SK-N-SH (cell line): ENCODE results near the gene CDHR3. TPM values are rescaled to one million over a fixed set of nuclear protein-coding genes. Genes with fewer than 3 reads are reported as not detected.

Experiments used
- CTCF ChIA-PET: fragments of 300-600, 350-600 bp; formaldehyde crosslinking; extraction: SDS; loops from one replicate; lab custom pipeline; 2021; lab: Yijun Ruan, JAX
- POLR2A ChIA-PET: fragments of 350-600 bp; sonication (Branson Sonifier 250); formaldehyde crosslinking; extraction: SDS; loops from one replicate; lab custom pipeline; 2020; ENCODE audit warnings: antibody characterized with exemption, inconsistent platforms; lab: Yijun Ruan, JAX
- DNase-seq: peaks from one replicate; pipeline ENCODE4 v3.0.0; 2012
- H2AFZ ChIP-seq: fragments of 200-600 bp; sonication (generic); 2 replicates; pipeline ENCODE4 v1.8.1; 2016; ENCODE audit warnings: antibody characterized with exemption, mild to moderate bottlenecking, low read depth
- H3F3A ChIP-seq: fragments of 200-600 bp; sonication (generic); replicated peaks from 2 replicates; pipeline ENCODE3; 2016; ENCODE audit warnings: antibody characterized with exemption, mild to moderate bottlenecking; ENCODE audit not compliant: insufficient read depth
- H3K27ac ChIP-seq, 2 experiments: fragments of 200-500 bp in 1 of 2; fragments of 200-600 bp in 1 of 2; sonication (Bioruptor generic) in 1 of 2; sonication (generic), shearing (Covaris generic) in 1 of 2; 2 replicates each; pipeline versions ENCODE4 v1.5.1 to v1.6.1; 2014 to 2016; ENCODE audit warnings: low read depth in 2 of 2, inconsistent platforms in 1 of 2, low read length in 1 of 2, mild to moderate bottlenecking in 1 of 2, mixed read lengths in 1 of 2
- H3K27me3 ChIP-seq: fragments of 200-600 bp; sonication (generic), shearing (Covaris generic); 2 replicates; pipeline ENCODE4 v1.6.1; 2016; ENCODE audit warnings: mixed run types; ENCODE audit not compliant: insufficient read depth
- H3K36me3 ChIP-seq, 2 experiments: fragments of 200-500 bp in 1 of 2; fragments of 200-600 bp in 1 of 2; sonication (Bioruptor generic) in 1 of 2; sonication (generic) in 1 of 2; replicated peaks in 1 of 2; 2 replicates each; pipeline versions ENCODE3 to v1.5.1; 2014 to 2016; ENCODE audit warnings: low read length in 1 of 2, mild to moderate bottlenecking in 1 of 2; ENCODE audit not compliant: insufficient read depth in 2 of 2, control insufficient read depth in 1 of 2
- H3K4me1 ChIP-seq, 2 experiments: fragments of 200-500 bp in 1 of 2; fragments of 200-600 bp in 1 of 2; sonication (Bioruptor generic) in 1 of 2; sonication (generic), shearing (Covaris generic) in 1 of 2; 2 replicates each; pipeline versions ENCODE4 v1.5.1 to v1.6.1; 2014 to 2016; ENCODE audit warnings: low read depth in 1 of 2, low read length in 1 of 2, mixed run types in 1 of 2; ENCODE audit not compliant: insufficient read depth in 2 of 2, control insufficient read depth in 1 of 2
- H3K4me2 ChIP-seq: fragments of 200-600 bp; sonication (generic), shearing (Covaris generic); 2 replicates; pipeline ENCODE4 v1.6.1; 2017; ENCODE audit warnings: mixed run types
- H3K4me3 ChIP-seq, 2 experiments: fragments of 200-500 bp in 1 of 2; fragments of 200-600 bp in 1 of 2; sonication (Bioruptor generic) in 1 of 2; sonication (generic), shearing (Covaris generic) in 1 of 2; 2 replicates each; pipeline versions ENCODE4 v1.5.1 to v1.8.1; 2014 to 2016; ENCODE audit warnings: low read depth in 2 of 2, inconsistent platforms in 1 of 2, low read length in 1 of 2, mild to moderate bottlenecking in 1 of 2, mixed read lengths in 1 of 2, moderate library complexity in 1 of 2
- H3K79me2 ChIP-seq: fragments of 200-600 bp; sonication (generic); 2 replicates; pipeline ENCODE4 v1.8.1; 2017; ENCODE audit warnings: mild to moderate bottlenecking; ENCODE audit not compliant: insufficient read depth
- H3K9ac ChIP-seq: fragments of 200-600 bp; sonication (generic); 2 replicates; pipeline ENCODE4 v1.6.1; 2017; ENCODE audit warnings: mixed run types
- H3K9me2 ChIP-seq: fragments of 200-600 bp; sonication (generic); 2 replicates; pipeline ENCODE4 v1.6.1; 2017; ENCODE audit warnings: mixed run types
- H3K9me3 ChIP-seq: fragments of 200-600 bp; sonication (generic); 2 replicates; pipeline ENCODE4 v1.6.1; 2017; ENCODE audit warnings: mixed run types, mild to moderate bottlenecking, moderate library complexity
- H4K20me1 ChIP-seq: fragments of 200-600 bp; sonication (generic); 2 replicates; pipeline ENCODE4 v1.6.1; 2017; ENCODE audit warnings: mild to moderate bottlenecking, mixed run types; ENCODE audit not compliant: insufficient read depth
- ELF1 ChIP-seq: IDR thresholded peaks from 2 replicates; pipeline ENCODE4 v1.4.0; 2012
- EP300 ChIP-seq, 2 experiments: IDR thresholded peaks; 2 replicates each; pipeline versions ENCODE4 v1.4.0 to v1.6.1; 2012; ENCODE audit warnings: borderline replicate concordance in 1 of 2, low read depth in 1 of 2, low read length in 1 of 2
- FOSL2 ChIP-seq: IDR thresholded peaks from 2 replicates; pipeline ENCODE4 v1.4.0; 2012; ENCODE audit warnings: low read depth, mild to moderate bottlenecking, moderate library complexity, borderline replicate concordance
- FOXM1 ChIP-seq: IDR thresholded peaks from 2 replicates; pipeline ENCODE4 v1.4.0; 2012; ENCODE audit warnings: low read depth, mild to moderate bottlenecking
- GABPA ChIP-seq: IDR thresholded peaks from 2 replicates; pipeline ENCODE4 v1.4.0; 2012; ENCODE audit warnings: low read depth, mild to moderate bottlenecking
- GATA2 ChIP-seq: sonication (generic); formaldehyde crosslinking; IDR thresholded peaks from 2 replicates; pipeline ENCODE4 v1.5.0; 2020; ENCODE audit warnings: mild to moderate bottlenecking, missing genetic modification reagents
- JUND ChIP-seq: IDR thresholded peaks from 2 replicates; pipeline ENCODE4 v1.4.0; 2012
- MEF2A ChIP-seq: IDR thresholded peaks from 2 replicates; pipeline ENCODE4 v1.4.0; 2012; ENCODE audit warnings: low read depth, borderline replicate concordance
- NFIC ChIP-seq: IDR thresholded peaks from 2 replicates; pipeline ENCODE4 v1.4.0; 2012; ENCODE audit warnings: borderline replicate concordance
- PBX3 ChIP-seq: IDR thresholded peaks from 2 replicates; pipeline ENCODE4; 2012
- POLR2AphosphoS5 ChIP-seq: IDR thresholded peaks from 2 replicates; pipeline ENCODE4 v1.6.1; 2012; ENCODE audit warnings: low read depth, low read length
- RAD21 ChIP-seq: IDR thresholded peaks from 2 replicates; pipeline ENCODE4 v1.6.1; 2012; ENCODE audit warnings: mild to moderate bottlenecking, low read length
- RCOR1 ChIP-seq: fragments of 150-350 bp; IDR thresholded peaks from 2 replicates; pipeline ENCODE4 v1.6.1; 2017; ENCODE audit warnings: antibody characterized with exemption, low read length
- RFX5 ChIP-seq: IDR thresholded peaks from 2 replicates; pipeline ENCODE4 v1.6.1; 2012; ENCODE audit warnings: mild to moderate bottlenecking, improper control_type of control experiment, low read length
- RXRA ChIP-seq: IDR thresholded peaks from 2 replicates; pipeline ENCODE4 v1.4.0; 2012; ENCODE audit warnings: low read depth, mild to moderate bottlenecking, borderline replicate concordance
- SIN3A ChIP-seq: IDR thresholded peaks from 2 replicates; pipeline ENCODE4 v1.6.1; 2012; ENCODE audit warnings: low read depth, mild to moderate bottlenecking, low read length, moderate library complexity, borderline replicate concordance
- SMC3 ChIP-seq: IDR thresholded peaks from 2 replicates; pipeline ENCODE4 v1.6.1; 2012; ENCODE audit warnings: low read depth, low read length, improper control_type of control experiment
- TAF1 ChIP-seq: IDR thresholded peaks from 2 replicates; pipeline ENCODE4 v1.6.1; 2012; ENCODE audit warnings: low read depth, mild to moderate bottlenecking, low read length, moderate library complexity, borderline replicate concordance
- TEAD4 ChIP-seq: IDR thresholded peaks from 2 replicates; pipeline ENCODE4 v1.4.0; 2012; ENCODE audit warnings: mild to moderate bottlenecking, borderline replicate concordance; ENCODE audit not compliant: insufficient read depth
- USF1 ChIP-seq: IDR thresholded peaks from 2 replicates; pipeline ENCODE4 v1.4.0; 2012; ENCODE audit warnings: low read depth, borderline replicate concordance
- USF2 ChIP-seq: fragments of 150-350 bp; IDR thresholded peaks from 2 replicates; pipeline ENCODE4 v1.6.1; 2017; ENCODE audit warnings: antibody characterized with exemption, low read length, low read depth, borderline replicate concordance
- YY1 ChIP-seq: IDR thresholded peaks from 2 replicates; pipeline ENCODE4 v1.4.0; 2012; ENCODE audit warnings: low read depth, mild to moderate bottlenecking
- WGBS: methylation state at CpG from one replicate; pipeline ENCODE4 v1.1.6; 2017; ENCODE audit warnings: low lambda C conversion rate; 5-methylcytosine and 5-hydroxymethylcytosine counted together
- polyA plus RNA-seq, 3 experiments: library from polyadenylated mRNA; depleted of rRNA; stranded (reverse); fragments of >200 nt; gene quantifications; 2 replicates each; pipeline ENCODE4 v1.2.3, GENCODE V29; 2012
- TF ChIP-seq, protein P1 (sequence below): IDR thresholded peaks from 2 replicates; pipeline ENCODE4 v1.4.0; 2012; ENCODE audit warnings: low read depth
- TF ChIP-seq, protein P2 (sequence below): fragments of 150-350 bp; IDR thresholded peaks from 2 replicates; pipeline ENCODE4 v1.6.1; 2016; ENCODE audit warnings: mild to moderate bottlenecking, low read depth, low read length

Gene CDHR3
- polyA plus RNA-seq, 1 of the 3 experiments (the other 2 are of a cell fraction): 7.5 TPM

GRCh38 chr7:105924945-105925344 is 38.1 kb upstream of the CDHR3 start:
- no peak overlapping the region for H3K9ac ChIP-seq

GRCh38 chr7:105926131-105926530 is 36.9 kb upstream of the CDHR3 start:
- H3F3A ChIP-seq: no peaks in the 10 kb centered on the region
- H3K4me2 ChIP-seq: no peak overlapping the region
- no peak overlapping the region for H2AFZ ChIP-seq
- H3K9me2 ChIP-seq: no peaks in the 10 kb centered on the region
- POLR2A ChIA-PET: no interaction called here
- H3K4me3 ChIP-seq: no peak overlapping the region
- no peak overlapping the region for H3K27ac ChIP-seq
- no peaks in the 10 kb centered on the region for H3K79me2 ChIP-seq
- H3K9ac ChIP-seq: no peak overlapping the region
- H3K27me3 ChIP-seq: no peaks in the 10 kb centered on the region
- H3K9me3 ChIP-seq: no peaks in the 10 kb centered on the region; the same call in 1 of the 2 replicates
- H3K4me1 ChIP-seq: peaks cover 0 to 10% of the 10 kb centered on the region in 2 experiments; a peak in 1 of 4 replicates
- H3K36me3 ChIP-seq: peaks cover 0 to 9% of the 10 kb centered on the region in 2 experiments
- DNase-seq: no peak
- 73% methylated on average over 3 of the region's 3 CpGs for WGBS
- H4K20me1 ChIP-seq: no peaks in the 10 kb centered on the region
- CTCF ChIA-PET: interaction anchor here (0.6 to 7.4 kb wide), 4 partner anchors 8 to 165 kb away, joined by 3 to 57 read pairs (median 7); no protein-coding TSS in a partner anchor
- TF ChIP-seq TEAD4 (no peak), POLR2AphosphoS5 (no peak), ELF1 (no peak), PBX3 (no peak), EP300 (IDR thresholded peaks at IDR 0.05; ENCODE audit: borderline replicate concordance in 1 of 2, low read depth in 1 of 2, low read length in 1 of 2) (no peak), SIN3A (no peak), RXRA (no peak), RAD21 (no peak), TAF1 (no peak), GATA2 (CRISPR knock-in tag) (no peak), FOSL2 (no peak), MEF2A (no peak), NFIC (no peak), YY1 (no peak)
- TF ChIP-seq, protein P1, sequence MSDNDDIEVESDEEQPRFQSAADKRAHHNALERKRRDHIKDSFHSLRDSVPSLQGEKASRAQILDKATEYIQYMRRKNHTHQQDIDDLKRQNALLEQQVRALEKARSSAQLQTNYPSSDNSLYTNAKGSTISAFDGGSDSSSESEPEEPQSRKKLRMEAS: no peak

More at GRCh38 chr7:105924945-105925344, 38.1 kb upstream of the CDHR3 start:
- H3K79me2 ChIP-seq: no peaks in the 10 kb centered on the region
- no peaks in the 10 kb centered on the region for H3K9me2 ChIP-seq
- POLR2A ChIA-PET: interaction anchor here (0.8 kb wide), 1 partner anchor 47 kb away, joined by 3 read pairs; no protein-coding TSS in a partner anchor
- DNase-seq: no peak
- no peak overlapping the region for H3K4me3 ChIP-seq
- H3K27ac ChIP-seq: no peak overlapping the region
- no peaks in the 10 kb centered on the region for H4K20me1 ChIP-seq
- peaks cover 0 to 9% of the 10 kb centered on the region in 2 experiments for H3K36me3 ChIP-seq
- no peak for TF ChIP-seq GABPA
- no peak for TF ChIP-seq SMC3
- no peak for TF ChIP-seq RCOR1
- TF ChIP-seq SIN3A: no peak
- TF ChIP-seq RFX5: no peak
- TF ChIP-seq FOXM1: no peak
- TF ChIP-seq FOSL2: no peak
- TF ChIP-seq POLR2AphosphoS5: no peak
- TF ChIP-seq, protein P2, sequence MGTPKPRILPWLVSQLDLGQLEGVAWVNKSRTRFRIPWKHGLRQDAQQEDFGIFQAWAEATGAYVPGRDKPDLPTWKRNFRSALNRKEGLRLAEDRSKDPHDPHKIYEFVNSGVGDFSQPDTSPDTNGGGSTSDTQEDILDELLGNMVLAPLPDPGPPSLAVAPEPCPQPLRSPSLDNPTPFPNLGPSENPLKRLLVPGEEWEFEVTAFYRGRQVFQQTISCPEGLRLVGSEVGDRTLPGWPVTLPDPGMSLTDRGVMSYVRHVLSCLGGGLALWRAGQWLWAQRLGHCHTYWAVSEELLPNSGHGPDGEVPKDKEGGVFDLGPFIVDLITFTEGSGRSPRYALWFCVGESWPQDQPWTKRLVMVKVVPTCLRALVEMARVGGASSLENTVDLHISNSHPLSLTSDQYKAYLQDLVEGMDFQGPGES: no peak
- TF ChIP-seq USF1: no peak
- no peak for TF ChIP-seq USF2
- TF ChIP-seq JUND: no peak
- H3K4me2 ChIP-seq: no peak overlapping the region
- peaks cover 0 to 7% of the 10 kb centered on the region in 2 experiments; a peak in 1 of 4 replicates for H3K4me1 ChIP-seq
- WGBS: 79% methylated on average over 1 of the region's 1 CpG
- no peak overlapping the region for H2AFZ ChIP-seq
- H3K27me3 ChIP-seq: no peaks in the 10 kb centered on the region
- no peaks in the 10 kb centered on the region; the same call in 1 of the 2 replicates for H3K9me3 ChIP-seq
- CTCF ChIA-PET: interaction anchor here (1.0 to 3.1 kb wide), 4 partner anchors 10 to 268 kb away, joined by 3 to 19 read pairs (median 4); no protein-coding TSS in a partner anchor
- no peaks in the 10 kb centered on the region for H3F3A ChIP-seq
